GM23338 (cell line): Measurements from ENCODE around the gene TYMP. TPM values are rescaled to one million over a fixed set of nuclear protein-coding genes. Genes with fewer than 3 reads are reported as not detected.

Experiments
- ATAC-seq: fragments of 200-7000 bp; cut with Tn5 transposase; 3 replicates; pipeline ENCODE4 v1.9.1; 2020
- DNase-seq: peaks from one replicate; pipeline ENCODE4 v3.0.0-alpha.2; 2015; ENCODE audit warnings: low spot score
- H2AFZ ChIP-seq: fragments of 200-600 bp; sonication (generic); 2 replicates; pipeline ENCODE4 v1.8.0; 2016; ENCODE audit warnings: antibody characterized with exemption, mild to moderate bottlenecking, moderate library complexity
- H3F3A ChIP-seq: fragments of 200-600 bp; sonication (generic); replicated peaks from 2 replicates; pipeline ENCODE4 v1.8.0; 2017; ENCODE audit warnings: antibody characterized with exemption, mixed run types, low read depth
- H3K27ac ChIP-seq: fragments of 200-600 bp; sonication (generic); 2 replicates; pipeline ENCODE4 v1.6.1; 2016; ENCODE audit warnings: low read depth
- H3K27me3 ChIP-seq: fragments of 200-600 bp; sonication (generic); 2 replicates; pipeline ENCODE4 v1.8.0; 2016; ENCODE audit warnings: mild to moderate bottlenecking, mixed run types, moderate library complexity; ENCODE audit not compliant: insufficient read depth
- H3K36me3 ChIP-seq: fragments of 200-600 bp; sonication (generic); 2 replicates; pipeline ENCODE4 v1.8.0; 2016; ENCODE audit warnings: mild to moderate bottlenecking; ENCODE audit not compliant: insufficient read depth
- H3K4me1 ChIP-seq: fragments of 200-600 bp; sonication (generic); 2 replicates; pipeline ENCODE4 v1.8.0; 2016; ENCODE audit warnings: mild to moderate bottlenecking, moderate library complexity; ENCODE audit not compliant: insufficient read depth
- H3K4me2 ChIP-seq: fragments of 200-600 bp; sonication (generic); 2 replicates; pipeline ENCODE4 v1.7.1; 2017; ENCODE audit warnings: mixed run types
- H3K4me3 ChIP-seq: fragments of 200-600 bp; sonication (generic); 2 replicates; pipeline ENCODE4 v1.6.1; 2016; ENCODE audit warnings: mixed run types
- H3K79me2 ChIP-seq: fragments of 200-600 bp; sonication (generic); replicated peaks from 2 replicates; pipeline ENCODE4 v1.8.0; 2017; ENCODE audit warnings: mild to moderate bottlenecking; ENCODE audit not compliant: insufficient read depth
- H3K9me2 ChIP-seq: fragments of 200-600 bp; sonication (generic); 2 replicates; pipeline ENCODE4 v1.8.0; 2017; ENCODE audit not compliant: insufficient read depth
- H4K20me1 ChIP-seq: fragments of 200-600 bp; sonication (generic); replicated peaks from 2 replicates; pipeline ENCODE4 v1.8.0; 2017; ENCODE audit warnings: mild to moderate bottlenecking; ENCODE audit not compliant: insufficient read depth
- H3K27ac Mint-ChIP-seq: 2 replicates; pipeline ENCODE4 v1.8.0; 2020; ENCODE audit warnings: inconsistent platforms, mild to moderate bottlenecking, moderate library complexity, mixed read lengths
- H3K27me3 Mint-ChIP-seq: 3 replicates; pipeline ENCODE4 v1.8.0; 2022; ENCODE audit warnings: low read depth, mild to moderate bottlenecking, moderate library complexity, mixed read lengths, inconsistent platforms; ENCODE audit not compliant: insufficient read depth, poor library complexity
- H3K36me3 Mint-ChIP-seq: 3 replicates; pipeline ENCODE4 v1.8.0; 2021; ENCODE audit warnings: low read depth, mild to moderate bottlenecking, inconsistent platforms, moderate library complexity, mixed read lengths
- H3K4me1 Mint-ChIP-seq: 3 replicates; pipeline ENCODE4 v1.8.0; 2020; ENCODE audit warnings: mild to moderate bottlenecking, inconsistent platforms, mixed read lengths
- H3K4me3 Mint-ChIP-seq: 3 replicates; pipeline ENCODE4 v1.8.0; 2021; ENCODE audit warnings: moderate library complexity, mild to moderate bottlenecking, inconsistent platforms, mixed read lengths
- H3K9me3 Mint-ChIP-seq: 3 replicates; pipeline ENCODE4 v1.8.0; 2020; ENCODE audit warnings: moderate library complexity, mild to moderate bottlenecking, inconsistent platforms, mixed read lengths
- CREB1 ChIP-seq: fragments of 250-450 bp; sonication (Bioruptor Pico); IDR thresholded peaks from 2 replicates; pipeline ENCODE4 v1.5.0; 2020; ENCODE audit warnings: low read depth, mild to moderate bottlenecking, moderate library complexity
- EZH2phosphoT487 ChIP-seq: fragments of 200-600 bp; sonication (generic); IDR thresholded peaks from one replicate; pipeline ENCODE4 v1.8.1; 2018; ENCODE audit warnings: antibody characterized with exemption; ENCODE audit not compliant: unreplicated experiment
- JUNB ChIP-seq: IDR thresholded peaks from one replicate; pipeline ENCODE4 v1.6.1; 2016; ENCODE audit warnings: antibody characterized with exemption; ENCODE audit not compliant: unreplicated experiment
- NANOG ChIP-seq: IDR thresholded peaks from 2 replicates; pipeline ENCODE4 v1.6.1; 2016; ENCODE audit warnings: antibody characterized with exemption, borderline replicate concordance
- POLR2AphosphoS5 ChIP-seq: IDR thresholded peaks from 2 replicates; pipeline ENCODE4 v1.6.1; 2016; ENCODE audit warnings: antibody characterized with exemption, low read depth
- ZNF331 ChIP-seq: fragments of 250-450 bp; sonication (Bioruptor Pico); IDR thresholded peaks from 2 replicates; pipeline ENCODE4 v1.5.0; 2020; ENCODE audit warnings: low read depth, mild to moderate bottlenecking, moderate library complexity
- ZNF462 ChIP-seq: fragments of 250-450 bp; sonication (Bioruptor Pico); IDR thresholded peaks from 2 replicates; pipeline ENCODE4 v1.5.0; 2020; ENCODE audit warnings: mild to moderate bottlenecking, moderate library complexity
- polyA plus RNA-seq: library from polyadenylated mRNA; unstranded; fragments of >200 nt; fragmentation: Nextera tagmentation; extraction: Ambion mirVana; gene quantifications from 2 replicates; pipeline ENCODE4 v1.2.1, GENCODE V29; 2016
- total RNA-seq: library from RNA; depleted of rRNA; stranded (reverse); fragments of >200 nt; shearing (Covaris generic); gene quantifications from 2 replicates; pipeline ENCODE4 v1.2.3, GENCODE V29; 2014
- TF ChIP-seq, protein P1 (sequence below): IDR thresholded peaks from one replicate; pipeline ENCODE4 v1.6.1; 2018; ENCODE audit warnings: antibody characterized with exemption; ENCODE audit not compliant: unreplicated experiment

Gene TYMP
- total and polyA plus RNA-seq, 2 experiments from 2014 or later: 0.28 to 1.8 TPM

DNA sequence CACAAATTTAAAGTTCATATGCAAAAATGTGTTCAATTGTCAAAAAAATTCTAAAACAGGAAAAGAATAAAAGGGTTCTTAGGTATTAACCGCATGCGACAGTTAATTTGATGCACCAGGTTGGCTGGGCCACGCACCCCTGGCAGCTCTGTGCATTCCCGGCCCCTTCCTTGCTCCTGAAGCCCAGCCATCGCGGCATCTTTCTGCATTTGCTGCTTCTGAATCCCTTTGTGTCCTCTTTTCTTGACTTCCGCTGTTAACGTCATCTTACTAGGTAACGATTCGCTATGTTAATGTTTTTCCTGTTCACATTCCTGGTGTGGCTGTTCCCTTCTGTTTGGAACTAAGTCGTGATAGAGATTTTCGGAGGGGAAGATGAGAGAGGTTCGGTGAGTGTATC is 8.0 kb upstream of the TYMP start:
- H3K9me2 ChIP-seq: no peaks in the 10 kb centered on the region
- Mint-ChIP-seq H3K9me3 (no peaks in the 10 kb centered on the region), H3K27me3 (peaks cover 27% of the 10 kb centered on the region), H3K36me3 (no peaks in the 10 kb centered on the region), H3K4me1 (peaks cover 4% of the 10 kb centered on the region; the same call in 1 of the 3 replicates), H3K27ac (no peak overlapping the region), H3K4me3 (no peak overlapping the region)
- H3K4me1 ChIP-seq: no peaks in the 10 kb centered on the region
- H3K27me3 ChIP-seq: peaks cover 21% of the 10 kb centered on the region
- no peaks in the 10 kb centered on the region for H3K36me3 ChIP-seq
- H4K20me1 ChIP-seq: no peaks in the 10 kb centered on the region; the same call in 1 of the 2 replicates
- H3K4me3 ChIP-seq: no peak overlapping the region
- H3K4me2 ChIP-seq: no peak overlapping the region
- H3K79me2 ChIP-seq: no peaks in the 10 kb centered on the region
- TF ChIP-seq, protein P1, sequence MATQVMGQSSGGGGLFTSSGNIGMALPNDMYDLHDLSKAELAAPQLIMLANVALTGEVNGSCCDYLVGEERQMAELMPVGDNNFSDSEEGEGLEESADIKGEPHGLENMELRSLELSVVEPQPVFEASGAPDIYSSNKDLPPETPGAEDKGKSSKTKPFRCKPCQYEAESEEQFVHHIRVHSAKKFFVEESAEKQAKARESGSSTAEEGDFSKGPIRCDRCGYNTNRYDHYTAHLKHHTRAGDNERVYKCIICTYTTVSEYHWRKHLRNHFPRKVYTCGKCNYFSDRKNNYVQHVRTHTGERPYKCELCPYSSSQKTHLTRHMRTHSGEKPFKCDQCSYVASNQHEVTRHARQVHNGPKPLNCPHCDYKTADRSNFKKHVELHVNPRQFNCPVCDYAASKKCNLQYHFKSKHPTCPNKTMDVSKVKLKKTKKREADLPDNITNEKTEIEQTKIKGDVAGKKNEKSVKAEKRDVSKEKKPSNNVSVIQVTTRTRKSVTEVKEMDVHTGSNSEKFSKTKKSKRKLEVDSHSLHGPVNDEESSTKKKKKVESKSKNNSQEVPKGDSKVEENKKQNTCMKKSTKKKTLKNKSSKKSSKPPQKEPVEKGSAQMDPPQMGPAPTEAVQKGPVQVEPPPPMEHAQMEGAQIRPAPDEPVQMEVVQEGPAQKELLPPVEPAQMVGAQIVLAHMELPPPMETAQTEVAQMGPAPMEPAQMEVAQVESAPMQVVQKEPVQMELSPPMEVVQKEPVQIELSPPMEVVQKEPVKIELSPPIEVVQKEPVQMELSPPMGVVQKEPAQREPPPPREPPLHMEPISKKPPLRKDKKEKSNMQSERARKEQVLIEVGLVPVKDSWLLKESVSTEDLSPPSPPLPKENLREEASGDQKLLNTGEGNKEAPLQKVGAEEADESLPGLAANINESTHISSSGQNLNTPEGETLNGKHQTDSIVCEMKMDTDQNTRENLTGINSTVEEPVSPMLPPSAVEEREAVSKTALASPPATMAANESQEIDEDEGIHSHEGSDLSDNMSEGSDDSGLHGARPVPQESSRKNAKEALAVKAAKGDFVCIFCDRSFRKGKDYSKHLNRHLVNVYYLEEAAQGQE: no peak
- TF ChIP-seq EZH2phosphoT487: no peak
- TF ChIP-seq ZNF462 (CRISPR knock-in tag): no peak
- TF ChIP-seq JUNB: no peak
- TF ChIP-seq NANOG: no peak
- TF ChIP-seq CREB1 (CRISPR knock-in tag): no peak
- no peak for TF ChIP-seq POLR2AphosphoS5
- no peak for TF ChIP-seq ZNF331 (CRISPR knock-in tag)
- H2AFZ ChIP-seq: no peak overlapping the region
- no peak overlapping the region for H3K27ac ChIP-seq
- no peak for DNase-seq
- no peaks in the 10 kb centered on the region for H3F3A ChIP-seq
- no peak for ATAC-seq
